H1 (cell line): Measurements from ENCODE around the gene ARRDC2. TPM values are rescaled to one million over a fixed set of nuclear protein-coding genes. Genes with fewer than 3 reads are reported as not detected.

Experiments
- BACH1 ChIP-seq: IDR thresholded peaks from 2 replicates; pipeline ENCODE4 v1.6.1; 2012; ENCODE audit warnings: low read length, improper control_type of control experiment
- BCL11A ChIP-seq, 2 experiments: IDR thresholded peaks; one replicate each; pipeline ENCODE4 v1.6.1; 2011; ENCODE audit warnings: low read depth in 2 of 2, low read length in 2 of 2, mild to moderate bottlenecking in 2 of 2
- BRCA1 ChIP-seq: IDR thresholded peaks from 2 replicates; pipeline ENCODE4 v1.6.1; 2012; ENCODE audit warnings: low read depth, low read length, improper control_type of control experiment
- CBX5 ChIP-seq: fragments of 300-800, 300-1000 bp; sonication (generic); IDR thresholded peaks from 2 replicates; pipeline ENCODE4 v1.7.1; 2016; ENCODE audit warnings: antibody characterized with exemption, low read length, low read depth
- CHD1 ChIP-seq: IDR thresholded peaks from 2 replicates; pipeline ENCODE4 v1.6.1; 2012; ENCODE audit warnings: low read depth, low read length, improper control_type of control experiment
- CREB1 ChIP-seq: IDR thresholded peaks from 2 replicates; pipeline ENCODE4 v1.6.1; 2012; ENCODE audit warnings: inconsistent platforms
- JUN ChIP-seq: IDR thresholded peaks from 2 replicates; pipeline ENCODE4 v1.6.1; 2011; ENCODE audit warnings: low read depth, mild to moderate bottlenecking, improper control_type of control experiment, low read length
- KDM1A ChIP-seq: fragments of 200-600, 300-600 bp; sonication (generic); IDR thresholded peaks from 2 replicates; pipeline ENCODE4 v1.7.1; 2016; ENCODE audit warnings: mild to moderate bottlenecking, low read length, borderline replicate concordance
- KDM4A ChIP-seq: IDR thresholded peaks from one replicate; pipeline ENCODE4 v1.7.1; 2012; ENCODE audit warnings: low read depth, mild to moderate bottlenecking, moderate library complexity, low read length, inconsistent platforms; ENCODE audit not compliant: severe bottlenecking
- KDM5A ChIP-seq: fragments of 200-600 bp; IDR thresholded peaks from 2 replicates; pipeline ENCODE4 v1.7.1; 2012; ENCODE audit warnings: mild to moderate bottlenecking, low read length, inconsistent platforms, mixed read lengths
- NANOG ChIP-seq: IDR thresholded peaks from 2 replicates; pipeline ENCODE4 v1.6.1; 2011; ENCODE audit warnings: low read length, low read depth, mild to moderate bottlenecking, inconsistent platforms; ENCODE audit not compliant: insufficient read depth, poor library complexity, severe bottlenecking
- POLR2A ChIP-seq, 2 experiments: IDR thresholded peaks; 1 replicate in 1 of 2; 2 replicates in 1 of 2; pipeline ENCODE4 v1.6.1; 2011; ENCODE audit warnings: low read depth in 2 of 2, low read length in 2 of 2, mild to moderate bottlenecking in 2 of 2; ENCODE audit errors: control extremely low read depth in 1 of 2
- RAD21 ChIP-seq, 2 experiments: IDR thresholded peaks in 1 of 2; conservative IDR thresholded peaks in 1 of 2; 2 replicates each; pipeline ENCODE4 v1.6.1; 2011; ENCODE audit warnings: low read depth in 2 of 2, low read length in 2 of 2, improper control_type of control experiment in 1 of 2, inconsistent platforms in 1 of 2, mild to moderate bottlenecking in 1 of 2, moderate library complexity in 1 of 2
- SAP30 ChIP-seq: fragments of 300-600 bp; sonication (generic); IDR thresholded peaks from 2 replicates; pipeline ENCODE4 v1.7.1; 2012; ENCODE audit warnings: low read length, moderate library complexity, mild to moderate bottlenecking, inconsistent platforms; ENCODE audit not compliant: insufficient read depth, insufficient replicate concordance
- SP1 ChIP-seq: IDR thresholded peaks from 2 replicates; pipeline ENCODE4 v1.6.1; 2011; ENCODE audit warnings: low read depth, low read length
- TBP ChIP-seq: IDR thresholded peaks from 2 replicates; pipeline ENCODE4 v1.6.1; 2011; ENCODE audit warnings: low read depth, low read length, improper control_type of control experiment
- TEAD4 ChIP-seq: IDR thresholded peaks from 2 replicates; pipeline ENCODE4 v1.6.1; 2012; ENCODE audit warnings: low read depth, low read length, inconsistent platforms, mixed read lengths
- polyA plus RNA-seq, 7 experiments: library from polyadenylated mRNA; depleted of rRNA in 3 of 7; stranded (reverse) in 5 of 7; unstranded in 2 of 7; fragments of >200 nt in 5 of 7; fragments of 200-250 nt in 2 of 7; gene quantifications; 1 replicate in 5 of 7; 2 replicates in 1 of 7; 4 replicates in 1 of 7; pipeline versions ENCODE4 v1.2.1 to v1.2.3, GENCODE V29; 2011 to 2013; ENCODE audit warnings: missing spikeins in 2 of 7, mixed read lengths in 2 of 7
- total RNA-seq: library from RNA; stranded (reverse); fragmentation: NEBNext Ultra II Directional; extraction: Animal tissue kit (Norgen Biotek cat#: 25700); gene quantifications from 2 replicates; pipeline ENCODE4 v1.2.1, GENCODE V29; 2021
- TF ChIP-seq, protein P1 (sequence below): IDR thresholded peaks from 2 replicates; pipeline ENCODE4 v1.6.1; 2012; ENCODE audit warnings: inconsistent platforms
- TF ChIP-seq, protein P2 (sequence below), 3 experiments: IDR thresholded peaks; 1 replicate in 2 of 3; 2 replicates in 1 of 3; pipeline versions ENCODE4 v1.5.1 to v1.6.1; 2011; ENCODE audit warnings: low read length in 3 of 3, mild to moderate bottlenecking in 3 of 3, inconsistent platforms in 2 of 3, low read depth in 1 of 3, moderate library complexity in 1 of 3; ENCODE audit not compliant: insufficient read depth in 1 of 3; ENCODE audit errors: control extremely low read depth in 1 of 3
- TF ChIP-seq, protein P3 (sequence below): IDR thresholded peaks from 2 replicates; pipeline ENCODE4 v1.6.1; 2011; ENCODE audit warnings: low read length, improper control_type of control experiment

The ARRDC2 gene
- total and polyA plus RNA-seq, 2 of the 8 experiments (the other 6 are each of a cell fraction or from before 2014, with no cell fraction given): 5.4 to 6.9 TPM

DNA sequence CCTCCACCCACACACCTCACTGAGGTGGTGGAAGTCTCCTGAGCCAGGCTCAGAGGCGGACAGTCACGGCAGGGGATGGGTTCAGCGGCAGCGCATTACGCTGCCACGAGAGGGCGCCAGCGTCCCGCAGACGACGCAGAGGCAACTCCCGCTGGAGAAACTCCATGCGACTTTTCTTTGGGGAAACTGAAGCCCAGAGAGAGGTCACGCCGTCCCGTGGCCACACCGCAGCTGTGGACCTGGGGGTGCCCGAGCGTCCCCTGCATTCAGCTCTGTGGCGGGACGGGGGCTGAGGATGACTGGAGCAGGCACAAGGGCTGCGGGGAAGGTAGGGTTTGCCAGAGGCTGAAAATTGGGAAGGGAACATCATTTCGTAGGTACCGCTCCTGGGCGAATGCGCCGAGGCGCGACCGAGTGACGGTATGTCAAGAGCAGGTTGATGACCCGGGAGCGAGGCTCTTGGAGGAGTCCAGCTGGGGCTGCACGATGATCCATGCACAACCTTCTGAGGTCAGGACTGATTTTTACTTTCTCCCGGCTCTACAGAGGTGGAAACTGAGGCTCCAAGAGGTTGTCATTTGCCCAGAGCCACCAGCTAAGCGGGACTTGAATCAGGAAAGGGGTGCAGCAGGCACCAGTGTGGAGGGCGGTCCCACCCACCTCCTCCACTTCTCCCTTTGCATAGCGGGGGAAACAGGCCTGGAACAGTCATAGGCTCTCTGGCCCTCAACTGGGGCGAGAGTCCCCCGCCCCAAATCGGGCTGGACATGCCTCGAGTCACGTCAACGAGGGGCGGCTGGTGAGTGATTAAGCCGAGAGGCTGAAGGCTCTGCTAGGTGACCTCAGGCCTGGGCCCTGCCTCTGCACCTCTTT, 690 bp upstream of the ARRDC2 start (continued):
- TF ChIP-seq BRCA1: no peak
- no peak for TF ChIP-seq KDM4A
- TF ChIP-seq SP1: no peak
- no peak for TF ChIP-seq BCL11A (IDR thresholded peaks at IDR 0.05; ENCODE audit: low read depth in 2 of 2, low read length in 2 of 2)
- 0 out of 2 replicates have a peak, but pooled peaks have one; percentile 35 for TF ChIP-seq TBP
- no peak for TF ChIP-seq KDM1A
- TF ChIP-seq, protein P1, sequence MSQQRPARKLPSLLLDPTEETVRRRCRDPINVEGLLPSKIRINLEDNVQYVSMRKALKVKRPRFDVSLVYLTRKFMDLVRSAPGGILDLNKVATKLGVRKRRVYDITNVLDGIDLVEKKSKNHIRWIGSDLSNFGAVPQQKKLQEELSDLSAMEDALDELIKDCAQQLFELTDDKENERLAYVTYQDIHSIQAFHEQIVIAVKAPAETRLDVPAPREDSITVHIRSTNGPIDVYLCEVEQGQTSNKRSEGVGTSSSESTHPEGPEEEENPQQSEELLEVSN: peak; percentile 50; the same call in 1 of the 2 replicates
- no peak for TF ChIP-seq SAP30
- TF ChIP-seq BACH1: no peak
- TF ChIP-seq CBX5: no peak
- TF ChIP-seq TEAD4: no peak
- TF ChIP-seq CREB1: peak; percentile 76
- TF ChIP-seq, protein P2, sequence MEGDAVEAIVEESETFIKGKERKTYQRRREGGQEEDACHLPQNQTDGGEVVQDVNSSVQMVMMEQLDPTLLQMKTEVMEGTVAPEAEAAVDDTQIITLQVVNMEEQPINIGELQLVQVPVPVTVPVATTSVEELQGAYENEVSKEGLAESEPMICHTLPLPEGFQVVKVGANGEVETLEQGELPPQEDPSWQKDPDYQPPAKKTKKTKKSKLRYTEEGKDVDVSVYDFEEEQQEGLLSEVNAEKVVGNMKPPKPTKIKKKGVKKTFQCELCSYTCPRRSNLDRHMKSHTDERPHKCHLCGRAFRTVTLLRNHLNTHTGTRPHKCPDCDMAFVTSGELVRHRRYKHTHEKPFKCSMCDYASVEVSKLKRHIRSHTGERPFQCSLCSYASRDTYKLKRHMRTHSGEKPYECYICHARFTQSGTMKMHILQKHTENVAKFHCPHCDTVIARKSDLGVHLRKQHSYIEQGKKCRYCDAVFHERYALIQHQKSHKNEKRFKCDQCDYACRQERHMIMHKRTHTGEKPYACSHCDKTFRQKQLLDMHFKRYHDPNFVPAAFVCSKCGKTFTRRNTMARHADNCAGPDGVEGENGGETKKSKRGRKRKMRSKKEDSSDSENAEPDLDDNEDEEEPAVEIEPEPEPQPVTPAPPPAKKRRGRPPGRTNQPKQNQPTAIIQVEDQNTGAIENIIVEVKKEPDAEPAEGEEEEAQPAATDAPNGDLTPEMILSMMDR (IDR thresholded peaks at IDR 0.05; ENCODE audit: control extremely low read depth in 1 of 3, insufficient read depth in 1 of 3, low read depth in 1 of 3, low read length in 3 of 3): peak; percentile 94 to 97 (median 95)
- TF ChIP-seq KDM5A: no peak
- TF ChIP-seq, protein P3, sequence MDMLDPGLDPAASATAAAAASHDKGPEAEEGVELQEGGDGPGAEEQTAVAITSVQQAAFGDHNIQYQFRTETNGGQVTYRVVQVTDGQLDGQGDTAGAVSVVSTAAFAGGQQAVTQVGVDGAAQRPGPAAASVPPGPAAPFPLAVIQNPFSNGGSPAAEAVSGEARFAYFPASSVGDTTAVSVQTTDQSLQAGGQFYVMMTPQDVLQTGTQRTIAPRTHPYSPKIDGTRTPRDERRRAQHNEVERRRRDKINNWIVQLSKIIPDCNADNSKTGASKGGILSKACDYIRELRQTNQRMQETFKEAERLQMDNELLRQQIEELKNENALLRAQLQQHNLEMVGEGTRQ: no peak
- peak; percentile 97 to 98 for TF ChIP-seq RAD21 (IDR thresholded peaks at IDR 0.05 in 1 of 2, conservative IDR thresholded peaks at IDR 0.05 in 1 of 2; ENCODE audit: low read depth in 2 of 2, low read length in 2 of 2)
- no peak for TF ChIP-seq JUN
- TF ChIP-seq POLR2A (IDR thresholded peaks at IDR 0.05; ENCODE audit: control extremely low read depth in 1 of 2, low read depth in 2 of 2, low read length in 2 of 2): peak in 1 of 2 experiments; percentile 29; a peak in 1 of 3 replicates
- no peak for TF ChIP-seq CHD1
- TF ChIP-seq NANOG: no peak
